RPMI7951 (cell line): Measurements from ENCODE around the gene ARMC12. TPM values are rescaled to one million over a fixed set of nuclear protein-coding genes. Genes with fewer than 3 reads are reported as not detected.
"Not testable (repeated sequence)": the region's sequence is repeated elsewhere in the genome, so short reads cannot be mapped to it uniquely, and the experiment has no call there.

Experiments
- DNase-seq: peaks from one replicate; pipeline ENCODE4 v3.0.0-alpha.2; 2012; ENCODE audit warnings: low read depth
- total RNA-seq: library from RNA; depleted of rRNA; stranded (reverse); fragments of >200 nt; shearing (Covaris generic); gene quantifications from 2 replicates; pipeline ENCODE4 v1.2.3, GENCODE V29; 2014

ARMC12 gene
- total RNA-seq, 1 experiment from 2014 or later = not detected

DNA sequence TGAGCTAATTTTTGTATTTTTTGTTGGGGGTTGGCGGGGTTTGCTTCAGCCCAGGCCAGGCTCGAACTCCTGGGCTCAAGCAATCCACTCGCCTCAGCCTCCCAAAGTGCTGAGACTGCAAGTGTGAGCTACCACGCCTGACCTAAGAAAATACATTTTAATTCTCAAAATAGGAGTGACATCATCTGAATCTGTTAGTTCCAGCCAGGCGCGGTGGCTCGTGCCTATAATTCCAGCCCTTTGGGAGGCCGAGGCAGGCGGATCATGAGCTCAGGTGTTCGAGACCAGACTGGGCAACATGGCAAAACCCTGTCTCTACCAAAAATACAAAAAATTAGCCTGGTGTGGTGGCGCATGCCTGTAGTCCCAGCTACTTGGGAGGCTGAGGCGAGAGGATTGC is 2.5 kb upstream of the ARMC12 start:
- DNase-seq = not testable (repeated sequence)

DNA sequence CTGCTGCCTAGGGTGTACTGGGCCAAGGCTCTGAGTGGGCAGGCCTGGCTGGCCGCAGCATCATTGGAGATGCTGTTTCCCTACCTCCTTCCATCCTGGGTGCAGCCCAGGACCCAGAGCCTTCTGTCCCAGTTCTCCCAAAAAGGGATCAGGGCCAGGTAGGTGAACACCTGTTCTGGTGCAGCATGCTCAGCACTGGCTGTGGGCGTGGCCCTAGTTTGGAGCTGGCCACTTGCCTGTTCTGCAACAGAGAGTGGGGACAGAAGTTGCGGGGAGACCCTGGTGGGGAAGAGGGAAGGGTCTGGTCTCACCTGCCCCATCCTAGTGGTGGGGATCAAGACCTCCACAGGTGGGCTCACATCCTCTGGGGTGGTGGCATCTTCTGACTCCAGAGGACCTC is 1.4 kb upstream of the ARMC12 start:
- no peak for DNase-seq

DNA sequence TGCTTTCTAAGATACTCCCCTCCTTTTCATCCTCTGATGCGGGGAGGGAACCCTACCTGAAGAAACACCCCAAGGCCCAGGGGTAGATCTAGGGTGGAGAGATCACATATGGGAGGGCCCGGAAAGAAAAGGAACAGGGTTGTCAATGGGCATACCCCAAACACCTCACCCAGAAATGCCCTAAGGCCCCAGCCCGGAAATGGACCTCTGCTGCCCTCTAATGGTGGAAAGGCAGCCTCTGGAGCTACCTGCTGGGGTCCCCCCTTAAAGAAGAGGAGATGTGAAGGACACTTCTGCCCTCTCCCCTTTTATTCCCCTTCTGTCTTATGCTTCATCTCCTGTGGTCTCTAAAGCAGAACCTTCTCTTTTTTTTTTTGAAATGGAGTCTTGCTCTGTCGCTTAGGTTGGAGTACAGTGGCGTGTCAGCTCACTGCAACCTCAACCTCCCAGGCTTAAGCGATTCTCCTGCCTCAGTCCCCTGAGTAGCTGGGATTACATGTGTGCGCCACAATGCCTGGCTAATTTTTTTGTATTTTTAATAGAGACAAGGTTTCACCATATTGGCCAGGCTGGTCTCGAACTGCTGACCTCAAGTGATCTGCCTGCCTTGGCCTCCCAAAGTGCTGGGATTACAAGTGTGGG is 458 bp upstream of the ARMC12 start:
- DNase-seq = peak; percentile 37

DNA sequence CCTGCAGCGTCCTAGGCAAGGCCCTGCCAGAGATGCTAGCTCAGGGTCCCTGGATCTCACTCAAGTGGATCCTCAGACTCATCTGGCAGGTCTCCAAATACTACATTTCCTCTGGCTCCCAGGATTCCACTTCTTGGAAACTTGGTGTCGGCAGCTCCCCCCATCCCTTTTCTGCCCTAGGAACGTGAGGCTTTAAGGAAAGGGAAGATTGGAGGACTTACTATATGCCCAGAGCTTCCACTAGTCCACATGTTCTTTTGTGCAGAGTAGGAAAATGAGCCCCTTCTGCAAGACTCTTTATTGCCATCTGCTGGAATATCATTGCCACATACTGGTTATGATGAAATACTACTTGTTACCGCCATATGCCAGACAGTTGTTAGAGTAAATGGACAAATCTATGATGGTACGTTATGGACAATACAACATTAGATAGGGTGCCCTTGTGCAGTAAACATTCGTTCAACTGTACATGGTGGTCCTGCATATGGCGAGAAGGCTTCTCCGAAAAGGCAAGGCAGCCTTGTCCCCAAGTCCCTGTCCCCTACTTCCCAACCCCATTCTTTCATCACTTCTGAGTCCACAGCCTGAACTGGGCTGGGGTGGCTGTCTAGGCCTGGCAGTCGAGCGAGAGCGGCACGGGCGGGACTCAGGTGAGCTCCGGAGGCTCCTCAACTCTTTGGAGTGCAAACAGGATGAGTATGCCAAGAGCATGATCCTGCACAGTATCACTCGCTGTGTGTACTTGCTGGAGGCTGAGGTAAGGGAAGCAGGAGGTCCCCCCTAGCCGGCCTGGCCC is 780 bp downstream of the ARMC12 start:
- DNase-seq = peak; percentile 70

DNA sequence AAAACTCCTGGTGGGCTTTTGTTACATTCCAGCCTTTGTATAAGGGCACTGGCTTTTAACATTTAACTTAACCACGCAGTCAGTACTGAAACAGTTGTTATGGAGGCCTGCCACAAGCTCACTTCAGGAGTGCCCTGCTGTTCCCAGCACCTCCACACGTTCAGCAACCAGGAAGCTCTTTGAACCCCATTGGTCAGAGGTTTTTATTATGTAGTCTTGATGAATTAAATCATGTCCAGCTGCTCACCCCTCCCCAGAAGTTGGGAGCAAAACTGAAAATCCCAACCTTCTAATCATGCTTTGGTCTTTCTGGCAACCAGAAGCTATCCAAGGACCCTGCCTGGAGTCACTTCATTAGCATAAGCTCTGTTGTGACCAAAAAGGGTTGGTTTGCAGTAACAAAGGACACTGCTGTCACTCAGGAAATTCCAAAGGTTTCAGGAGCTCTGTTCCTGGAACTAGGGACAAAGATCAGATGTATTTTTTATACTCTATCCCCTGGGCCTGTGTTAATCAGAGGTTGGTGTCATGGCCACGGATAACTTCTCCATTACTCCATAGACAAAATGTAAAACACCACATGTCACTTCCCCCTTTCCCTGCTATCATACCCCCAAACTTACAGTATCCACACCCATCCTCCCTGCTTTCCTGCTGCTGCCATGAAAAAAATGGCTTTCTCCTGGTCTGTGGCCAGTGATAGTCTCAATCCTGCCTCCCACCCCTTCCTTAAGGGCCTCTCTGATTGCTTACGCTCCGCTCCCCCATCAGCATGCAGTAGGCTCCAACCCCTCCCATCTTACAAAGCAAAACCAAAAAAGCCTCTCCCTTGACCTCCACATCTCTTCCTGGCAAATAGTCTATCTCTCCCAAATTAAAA is 3.1 kb downstream of the ARMC12 start:
- DNase-seq = no peak

DNA sequence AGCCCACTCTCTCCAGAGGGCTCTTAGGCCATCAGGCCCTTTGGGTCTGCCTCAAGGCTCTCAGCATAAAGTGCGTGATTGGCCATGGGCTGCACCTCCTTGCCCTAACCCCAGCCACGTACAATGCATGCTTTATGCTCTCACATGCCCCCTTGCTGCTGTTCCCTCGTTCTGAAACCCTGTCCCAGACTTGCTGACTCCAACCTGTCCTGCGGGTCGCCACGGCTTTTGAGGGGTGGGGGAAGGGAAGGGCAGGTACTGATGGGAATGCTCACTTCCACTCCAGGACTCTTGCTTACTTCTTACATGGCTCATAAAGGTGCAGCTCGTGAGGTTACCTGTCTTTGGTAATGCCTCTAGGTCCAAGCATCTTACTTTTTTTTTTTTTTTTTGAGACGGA is 6.0 kb downstream of the ARMC12 start:
- DNase-seq = no peak

DNA sequence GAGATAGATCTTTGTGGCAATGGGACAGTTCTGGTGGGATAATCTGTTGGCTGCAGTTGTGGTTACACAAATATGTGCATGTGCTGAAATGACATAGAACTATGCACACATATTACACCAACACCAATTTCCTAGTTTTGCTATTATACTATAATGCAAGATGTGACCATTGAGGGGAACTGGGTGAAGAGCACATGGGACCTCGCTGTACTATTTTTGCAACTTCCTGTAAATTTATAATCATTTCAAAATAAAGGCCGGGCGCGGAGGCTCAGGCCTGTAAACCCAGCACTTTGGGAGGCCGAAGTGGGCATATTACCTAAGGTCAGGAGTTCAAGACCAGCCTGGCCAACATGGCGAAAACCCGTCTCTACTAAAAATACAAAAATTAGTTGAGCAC is 8.7 kb downstream of the ARMC12 start:
- DNase-seq = no peak

DNA sequence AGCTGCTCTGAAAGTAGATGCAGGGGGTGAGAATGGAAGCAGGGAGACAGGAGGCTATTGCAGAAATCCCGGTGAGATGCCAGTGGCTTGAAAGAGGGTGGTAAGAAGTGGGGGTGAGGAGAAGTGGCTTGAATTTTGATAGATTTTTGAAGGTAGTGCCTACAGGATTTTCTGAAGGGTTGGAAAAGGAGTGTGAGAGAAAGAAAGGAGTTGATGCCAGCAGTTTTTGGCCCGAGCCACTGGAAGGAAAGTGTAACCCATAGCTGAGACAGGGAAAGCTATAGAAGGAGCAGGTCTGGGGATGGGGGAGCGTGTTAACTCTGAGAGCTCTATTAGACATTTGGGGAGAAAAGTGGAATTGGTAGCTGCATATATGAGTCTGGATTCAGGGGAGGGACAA is 9.7 kb downstream of the ARMC12 start:
- no peak for DNase-seq

DNA sequence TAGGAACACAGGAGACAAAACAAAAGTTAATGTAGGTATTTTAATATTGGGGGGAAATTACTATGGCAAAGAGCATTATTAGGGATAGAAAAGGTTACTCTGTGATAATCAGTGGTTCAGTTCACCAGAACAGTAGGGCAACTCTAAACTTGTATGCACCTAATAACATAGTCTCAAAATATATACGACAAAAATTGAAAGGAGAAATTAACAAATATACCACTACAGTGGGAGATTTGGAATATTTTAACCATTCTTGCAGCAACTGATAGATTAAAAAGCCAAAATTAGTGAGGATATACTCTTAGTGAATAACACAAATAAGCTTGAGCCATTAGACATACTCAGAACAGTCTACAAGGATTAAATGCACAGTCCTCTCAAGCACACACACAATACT is 11.0 kb downstream of the ARMC12 start:
- no peak for DNase-seq

DNA sequence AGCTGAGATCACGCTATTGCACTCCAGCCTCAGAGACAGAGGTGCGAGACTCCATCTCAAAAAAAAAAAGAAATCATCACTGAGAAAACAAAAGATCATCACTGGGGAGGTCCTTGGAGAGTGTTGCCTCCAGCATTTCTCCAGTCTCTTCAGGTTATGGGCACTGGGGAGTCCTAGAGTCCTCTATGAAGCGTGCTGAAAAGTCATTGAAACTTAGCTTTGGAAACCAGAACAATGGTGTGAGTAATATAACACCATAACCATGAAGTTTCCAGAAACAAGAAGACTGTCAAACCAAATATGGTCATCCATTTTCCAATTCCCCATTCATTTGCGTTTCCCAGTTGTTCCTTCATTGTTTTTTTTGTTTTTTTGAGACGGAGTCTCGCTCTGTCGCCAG is 13.7 kb downstream of the ARMC12 start:
- no peak for DNase-seq

DNA sequence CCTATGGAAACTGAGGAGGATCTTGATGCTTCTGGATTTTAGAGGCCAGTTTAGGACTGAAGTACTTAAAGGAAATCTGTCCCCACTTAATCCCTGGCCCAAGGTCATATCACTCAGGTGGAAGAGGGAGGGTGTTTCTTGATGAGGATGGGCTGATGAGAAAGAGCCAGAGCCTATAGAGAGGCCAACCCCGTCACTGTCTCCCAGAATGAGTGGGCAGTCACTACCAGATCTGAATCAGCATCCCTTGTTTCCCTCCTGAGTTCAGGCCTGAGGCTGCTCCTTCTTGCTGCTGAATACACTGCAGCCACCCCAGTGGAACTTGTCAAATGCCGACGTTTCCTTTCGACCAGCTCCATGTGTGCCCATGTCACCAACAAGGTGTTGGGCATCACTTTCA is 14.8 kb downstream of the ARMC12 start:
- DNase-seq = no peak

DNA sequence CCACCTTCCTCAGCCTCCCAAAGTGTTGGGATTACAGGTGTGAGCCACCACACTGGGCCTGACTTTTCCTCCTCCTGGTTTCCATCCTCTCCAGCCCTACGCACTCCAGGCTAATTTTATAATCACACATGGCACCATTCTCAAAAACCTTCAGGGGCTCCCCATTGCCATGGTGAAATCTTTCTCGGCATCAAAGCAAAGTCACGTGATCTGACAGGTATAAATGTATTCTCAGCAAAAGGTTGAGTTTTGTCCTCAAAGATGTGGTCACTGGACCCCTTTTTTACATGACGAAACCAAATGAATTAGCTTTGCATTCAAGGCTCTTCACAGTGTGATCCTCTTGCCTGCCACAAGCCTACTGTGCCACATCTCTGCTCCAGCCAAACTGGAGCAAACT is 15.5 kb downstream of the ARMC12 start:
- no peak for DNase-seq

DNA sequence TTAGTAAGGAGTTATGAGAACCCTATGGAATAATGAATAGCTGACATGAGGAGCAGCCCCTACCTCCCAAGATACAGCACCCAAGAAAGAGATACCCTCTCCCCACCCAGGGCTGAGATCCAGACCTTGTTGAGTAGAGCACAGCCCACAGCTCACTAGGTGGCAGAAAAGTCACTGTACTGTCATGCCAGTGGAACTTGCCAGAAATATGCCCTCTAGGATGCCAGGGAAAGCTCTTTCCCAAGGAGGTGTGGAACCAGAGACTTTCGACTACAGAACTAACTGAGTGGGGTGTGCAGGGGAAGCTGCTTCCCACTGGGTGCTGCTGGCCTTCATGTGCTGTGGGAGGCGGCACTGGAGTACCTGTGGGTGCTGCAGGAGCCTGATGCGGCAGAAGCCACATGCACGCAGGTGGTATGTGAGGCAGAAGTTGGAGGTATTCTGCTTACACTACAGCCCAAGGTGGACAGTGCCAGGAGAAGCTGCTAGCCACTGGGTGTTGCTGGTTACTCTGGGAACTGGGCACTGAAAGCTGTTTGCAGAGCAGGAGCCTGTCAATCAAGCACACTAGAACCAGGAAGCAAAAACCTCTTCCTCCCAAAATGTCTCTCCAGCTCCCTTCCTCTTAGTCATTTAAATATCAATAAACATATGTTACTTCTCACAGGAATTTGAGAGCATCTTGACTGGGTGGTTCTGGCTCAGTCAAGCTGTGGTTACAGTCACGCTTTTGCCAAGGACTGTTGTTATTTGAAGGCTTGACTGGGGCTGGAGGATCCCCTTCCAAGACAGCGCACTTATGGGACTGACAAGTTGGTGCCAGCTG is 17.8 kb downstream of the ARMC12 start:
- DNase-seq = peak; percentile 8

DNA sequence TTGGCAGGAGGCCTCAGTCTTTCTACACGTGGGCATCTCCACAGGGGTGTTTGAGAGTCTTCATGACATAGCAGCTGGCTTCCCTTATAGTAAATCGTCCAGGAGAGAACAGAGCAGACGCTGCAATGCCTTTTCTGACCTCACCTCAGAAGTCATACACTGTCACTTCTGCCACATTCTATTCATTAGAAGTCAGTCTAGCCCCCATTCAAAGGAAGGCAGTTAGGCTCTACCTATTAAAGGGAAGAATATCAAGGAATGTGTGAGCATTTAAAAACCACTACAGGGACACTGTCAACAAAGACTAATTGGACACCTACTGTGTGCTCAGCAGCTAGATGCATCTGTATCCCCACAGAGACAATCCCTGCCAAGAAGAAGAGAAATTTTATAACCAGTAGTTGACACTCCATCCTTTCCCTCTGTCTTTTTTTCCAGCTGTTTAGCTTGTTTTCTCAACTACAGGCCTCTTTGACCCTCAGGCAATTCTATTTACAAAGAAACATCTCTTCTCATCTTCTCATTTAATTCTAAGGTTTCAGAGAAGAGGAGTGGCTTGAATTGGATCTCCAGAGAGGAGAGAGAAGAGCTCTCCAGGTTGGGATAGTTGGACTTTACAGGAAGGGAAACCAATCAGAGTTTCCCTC is 18.6 kb downstream of the ARMC12 start:
- DNase-seq = no peak

DNA sequence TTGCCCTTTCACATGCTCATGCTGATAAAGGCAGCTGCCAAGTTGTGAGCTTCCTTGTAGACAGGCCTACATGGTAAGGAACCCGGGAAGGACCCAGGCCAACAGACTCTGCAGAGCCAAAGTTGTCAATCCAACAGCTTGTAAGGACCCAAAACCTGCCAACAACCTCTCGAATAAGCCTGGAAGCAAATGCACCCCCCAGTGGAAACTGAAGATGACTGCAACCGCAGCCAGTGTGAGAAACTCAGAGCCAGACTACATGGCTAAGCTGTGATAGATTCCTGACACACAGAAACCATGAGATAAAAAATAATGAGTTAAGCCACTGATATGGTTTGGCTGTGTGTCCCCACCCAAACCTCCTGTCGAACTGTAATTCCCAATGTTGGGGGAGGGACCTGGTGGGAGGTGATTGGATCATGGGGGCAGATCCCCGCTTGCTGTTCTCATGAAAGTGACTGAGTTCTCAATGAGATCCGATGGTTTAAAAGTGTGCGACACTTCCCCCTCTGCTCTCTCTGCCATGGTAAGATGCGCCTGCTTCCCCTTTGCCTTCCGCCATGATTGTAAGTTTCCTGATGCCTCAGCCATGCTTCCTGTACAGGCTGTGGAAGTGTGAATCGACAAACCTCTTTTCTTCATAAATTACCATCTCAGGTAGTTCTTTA is 20.8 kb downstream of the ARMC12 start:
- DNase-seq = peak; percentile 39

DNA sequence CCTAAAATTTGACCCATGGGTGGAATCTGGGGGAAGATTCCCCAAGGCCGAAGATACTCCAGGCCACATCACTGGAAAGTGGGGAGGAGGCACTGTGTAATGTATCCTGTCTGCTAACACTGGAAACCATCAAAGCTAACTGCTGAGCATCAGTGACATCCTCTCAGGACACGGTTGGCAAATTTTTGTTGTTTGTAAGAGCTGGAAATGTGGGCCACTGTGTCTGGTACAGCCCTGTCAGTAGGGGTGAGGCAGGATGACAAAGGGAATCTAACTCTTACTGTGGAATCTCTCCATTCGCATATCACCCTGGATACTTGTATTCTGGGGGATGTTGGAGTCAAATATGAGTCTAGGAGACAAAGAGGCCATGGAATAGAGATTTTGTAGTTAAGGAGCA is 22.6 kb downstream of the ARMC12 start:
- DNase-seq = no peak

DNA sequence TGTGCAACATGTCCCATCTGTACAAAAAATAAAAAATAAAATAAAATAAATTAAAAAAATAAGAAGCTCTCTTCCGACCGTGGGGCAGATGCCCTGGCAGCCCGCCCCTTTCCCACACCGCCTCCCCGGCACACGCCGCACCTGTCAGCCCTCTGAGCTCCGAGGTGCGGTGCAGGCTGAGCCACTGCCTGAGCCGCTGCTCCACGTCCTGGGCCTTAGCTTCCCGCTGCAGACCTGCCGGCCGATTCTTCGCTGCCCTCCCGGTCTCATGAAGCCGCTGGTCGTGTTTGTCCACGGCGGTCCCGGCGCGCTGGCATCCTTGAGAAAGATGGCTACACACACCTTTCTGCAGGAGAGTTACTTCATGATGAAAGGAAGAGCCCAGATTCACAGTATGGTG is 28.9 kb downstream of the ARMC12 start:
- DNase-seq = no peak

DNA sequence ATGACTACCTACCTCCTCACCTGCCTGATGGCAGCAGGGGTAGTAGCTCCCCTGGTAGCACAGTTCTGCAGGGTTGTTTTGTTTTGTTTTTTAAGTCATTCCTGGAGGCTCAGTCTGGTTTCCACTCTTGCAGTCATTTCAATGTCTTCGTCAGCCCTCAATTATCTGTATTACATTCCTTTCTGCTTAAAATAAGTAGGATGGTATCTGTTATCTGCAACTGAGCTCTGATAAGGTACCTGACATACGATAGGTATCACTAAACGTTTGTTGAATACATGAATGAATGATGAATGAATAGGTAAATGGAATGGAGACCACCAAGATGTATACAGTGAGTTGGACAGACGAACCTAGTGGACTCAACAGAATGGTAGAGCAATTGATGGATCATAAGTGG is 32.4 kb downstream of the ARMC12 start:
- no peak for DNase-seq

DNA sequence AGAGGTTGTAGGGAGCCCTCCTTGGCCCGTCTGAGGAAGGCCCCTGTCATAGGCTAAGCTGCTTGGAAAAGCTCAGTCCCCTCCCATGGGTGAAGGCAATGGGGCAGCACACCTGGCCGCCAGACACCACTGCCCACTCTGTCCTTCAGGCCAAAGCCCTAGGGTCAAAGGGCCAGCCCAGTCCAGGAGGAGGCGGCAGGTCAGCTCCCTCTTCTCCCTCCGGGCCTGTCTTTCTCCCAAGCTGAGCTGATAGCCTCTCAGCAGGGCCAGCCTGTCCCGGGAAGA is 34.5 kb downstream of the ARMC12 start:
- no peak for DNase-seq

DNA sequence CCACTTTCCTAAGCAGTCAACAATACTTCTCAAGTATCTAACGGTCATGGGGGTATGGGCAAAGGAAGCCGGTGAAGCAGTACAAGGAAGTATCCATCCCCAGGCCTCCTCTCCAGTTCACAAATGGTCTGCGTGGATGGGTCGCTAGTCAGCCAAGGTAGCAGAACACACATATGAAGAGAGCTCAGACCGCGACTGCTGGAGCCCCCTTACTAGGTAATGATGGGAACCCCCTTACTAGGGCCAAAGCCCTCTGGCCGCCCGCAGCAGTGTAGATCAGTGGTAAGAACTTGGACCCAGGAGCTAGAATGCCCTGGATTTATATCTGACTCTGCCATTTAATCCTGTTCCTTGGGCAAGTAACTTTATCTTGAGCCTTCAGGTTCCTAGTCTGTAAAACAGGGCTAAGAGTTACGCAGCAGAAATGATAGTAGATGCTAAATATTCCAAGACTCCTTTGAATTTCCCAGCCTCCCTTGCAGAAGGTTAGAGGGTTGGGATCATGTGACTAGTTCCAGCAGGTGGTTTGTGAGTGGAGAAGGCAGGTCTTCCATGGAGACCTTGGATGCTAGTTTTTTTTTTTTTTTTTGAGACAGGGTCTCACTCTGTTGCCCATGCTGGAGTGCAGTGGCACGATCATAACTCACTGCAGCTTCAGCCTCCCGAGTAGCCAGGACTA is 37.4 kb downstream of the ARMC12 start:
- DNase-seq = no peak
